Esophagus muscularis mucosa (tissue), 4 donors: ENCODE measurements around the gene WAC. TPM values are rescaled to one million over a fixed set of nuclear protein-coding genes. Genes with fewer than 3 reads are reported as not detected.

Experiments
- DNase-seq: peaks from one replicate; pipeline ENCODE4 v3.0.0-alpha.2; 2017; ENCODE audit errors: extremely low spot score
- H3K27ac ChIP-seq, 4 donors: fragments of 200-600 bp; sonication (generic); replicated peaks in 1 of 4; 1 replicate in 3 of 4; 2 replicates in 1 of 4; pipeline ENCODE4 v1.5.1; 2016 to 2019; ENCODE audit warnings: mild to moderate bottlenecking in 1 of 4
- H3K27me3 ChIP-seq, 4 donors: fragments of 200-600 bp; sonication (generic); one replicate each; pipeline versions ENCODE4 v1.5.1 to v1.6.0; 2016 to 2019
- H3K36me3 ChIP-seq, 4 donors: fragments of 200-600 bp; sonication (generic); one replicate each; pipeline ENCODE4 v1.5.1; 2016 to 2019
- H3K4me1 ChIP-seq, 4 donors: fragments of 200-600 bp; sonication (generic); one replicate each; pipeline ENCODE4 v1.5.1; 2016 to 2019
- H3K4me3 ChIP-seq, 4 donors: fragments of 200-600 bp; sonication (generic); 1 replicate in 2 of 4; 2 replicates in 2 of 4; pipeline ENCODE4 v1.5.1; 2016 to 2019; ENCODE audit warnings: mild to moderate bottlenecking in 4 of 4, moderate library complexity in 1 of 4
- H3K9me3 ChIP-seq, 4 donors: fragments of 200-600 bp; sonication (generic); 1 replicate in 3 of 4; 2 replicates in 1 of 4; pipeline ENCODE4 v1.5.1; 2016 to 2019
- CTCF ChIP-seq, 3 experiments: fragments of 200-600 bp in 2 of 3; fragments of 450-650 bp in 1 of 3; sonication (generic) in 2 of 3; IDR thresholded peaks; one replicate each; pipeline ENCODE4 v1.5.1; 2017 to 2019; ENCODE audit warnings: antibody characterized with exemption in 3 of 3, mild to moderate bottlenecking in 2 of 3, moderate library complexity in 1 of 3
- EP300 ChIP-seq: sonication (generic); formaldehyde crosslinking; IDR thresholded peaks from one replicate; pipeline ENCODE4 v1.6.1; 2017; ENCODE audit warnings: antibody characterized with exemption
- POLR2A ChIP-seq: fragments of 450-650 bp; IDR thresholded peaks from one replicate; pipeline ENCODE4 v1.6.1; 2017; ENCODE audit warnings: antibody characterized with exemption, moderate library complexity, mild to moderate bottlenecking, low read depth
- POLR2AphosphoS5 ChIP-seq, 2 donors: sonication (generic); formaldehyde crosslinking; IDR thresholded peaks; one replicate each; pipeline ENCODE4 v1.6.1; 2017; ENCODE audit warnings: antibody characterized with exemption in 2 of 2
- WGBS: methylation state at CpG from one replicate; pipeline ENCODE4 v1.1.5; 2018; 5-methylcytosine and 5-hydroxymethylcytosine counted together
- intact Hi-C: fragments of 100-400 bp; cut with DNase I; formaldehyde crosslinking; loops from one replicate; pipeline ENCODE4 v1.15.1; 2023
- total RNA-seq, 4 donors: library from RNA; depleted of rRNA; stranded (reverse); fragments of >200 nt; gene quantifications; one replicate each; pipeline versions ENCODE4 v1.1.0 to v1.2.1, GENCODE V29; 2016

WAC gene
- total RNA-seq, 4 donors from 2014 or later = 115 to 157 (median 135) TPM

GRCh38 chr10:28637346-28637745 lies 104.4 kb downstream of the WAC start:
- H3K9me3 ChIP-seq = peaks cover 0 to 4% (median 0%) of the 10 kb centered on the region in 4 donors
- peaks cover 0 to 3% (median 0%) of the 10 kb centered on the region in 4 donors for H3K27me3 ChIP-seq
- no peak for DNase-seq
- WGBS = 69% methylated on average over 5 of the region's 5 CpGs
- no peaks in the 10 kb centered on the region for H3K36me3 ChIP-seq
- intact Hi-C loops = no loop called here
- no peak overlapping the region for H3K27ac ChIP-seq
- H3K4me3 ChIP-seq = no peak overlapping the region
- no peaks in the 10 kb centered on the region for H3K4me1 ChIP-seq
- TF ChIP-seq CTCF (IDR thresholded peaks at IDR 0.05) (no peak), POLR2A (no peak), POLR2AphosphoS5 (IDR thresholded peaks at IDR 0.05) (no peak), EP300 (no peak)

- TF ChIP-seq CTCF (IDR thresholded peaks at IDR 0.05) (no peak), POLR2AphosphoS5 (IDR thresholded peaks at IDR 0.05) (no peak), EP300 (no peak), POLR2A (no peak)
- no peak for DNase-seq
- Histone ChIP-seq H3K9me3 (peaks cover 0 to 4% (median 0%) of the 10 kb centered on the region in 4 donors), H3K27ac (no peak overlapping the region), H3K4me1 (no peaks in the 10 kb centered on the region), H3K4me3 (no peak overlapping the region), H3K27me3 (peaks cover 0 to 3% (median 0%) of the 10 kb centered on the region in 4 donors), H3K36me3 (no peaks in the 10 kb centered on the region)
- intact Hi-C loops = no loop called here
Observed at GRCh38 chr10:28638392-28638791, 105.5 kb downstream of the WAC start.

- DNase-seq = no peak
- H3K27me3 ChIP-seq = no peaks in the 10 kb centered on the region
- intact Hi-C loops = no loop called here
- H3K36me3 ChIP-seq = no peaks in the 10 kb centered on the region
- TF ChIP-seq POLR2AphosphoS5 (IDR thresholded peaks at IDR 0.05) = no peak
- no peak for TF ChIP-seq EP300
- no peak for TF ChIP-seq CTCF (IDR thresholded peaks at IDR 0.05)
- TF ChIP-seq POLR2A = no peak
- WGBS = 78% methylated on average over 2 of the region's 2 CpGs
- H3K4me1 ChIP-seq = no peaks in the 10 kb centered on the region
- H3K9me3 ChIP-seq = peaks cover 0 to 4% (median 0%) of the 10 kb centered on the region in 4 donors
- no peak overlapping the region for H3K4me3 ChIP-seq
- no peak overlapping the region for H3K27ac ChIP-seq
Observed at GRCh38 chr10:28640551-28640950, 107.6 kb downstream of the WAC start.

- H3K9me3 ChIP-seq = no peaks in the 10 kb centered on the region
- no peaks in the 10 kb centered on the region for H3K4me1 ChIP-seq
- intact Hi-C loops = no loop called here
- H3K4me3 ChIP-seq = no peak overlapping the region
- H3K27ac ChIP-seq = no peak overlapping the region
- no peaks in the 10 kb centered on the region for H3K36me3 ChIP-seq
- 62% methylated on average over 5 of the region's 5 CpGs for WGBS
- TF ChIP-seq EP300 (no peak), POLR2A (no peak), POLR2AphosphoS5 (IDR thresholded peaks at IDR 0.05) (no peak), CTCF (IDR thresholded peaks at IDR 0.05) (no peak)
- no peaks in the 10 kb centered on the region for H3K27me3 ChIP-seq
- no peak for DNase-seq
Observed at GRCh38 chr10:28644647-28645046, 111.7 kb downstream of the WAC start.

GRCh38 chr10:28652106-28652505 lies 119.2 kb downstream of the WAC start:
- H3K4me3 ChIP-seq = no peak overlapping the region
- H3K27me3 ChIP-seq = peaks cover 0 to 7% (median 0%) of the 10 kb centered on the region in 4 donors
- DNase-seq = no peak
- TF ChIP-seq EP300 (no peak), POLR2A (no peak), POLR2AphosphoS5 (IDR thresholded peaks at IDR 0.05) (no peak), CTCF (IDR thresholded peaks at IDR 0.05) (no peak)
- intact Hi-C loops = no loop called here
- no peaks in the 10 kb centered on the region for H3K36me3 ChIP-seq
- WGBS = 67% methylated on average over 2 of the region's 2 CpGs
- H3K9me3 ChIP-seq = no peaks in the 10 kb centered on the region
- no peaks in the 10 kb centered on the region for H3K4me1 ChIP-seq
- no peak overlapping the region for H3K27ac ChIP-seq
